Stimulated activated naive CD4-positive, alpha-beta T cell treated with Interleukin-2 at 50 U/mL for 16 hours (primary cell): ENCODE data around the gene EBLN2.

Experiments
- DNase-seq: peaks from one replicate; lab custom pipeline; 2025; lab: John Stamatoyannopoulos, UW

Gene EBLN2

GRCh38 chr3:73107215-73107614, 45.8 kb downstream of the EBLN2 start:
- DNase-seq: no peak

- no peak for DNase-seq
Observed at GRCh38 chr3:73107676-73108187, 46.3 kb downstream of the EBLN2 start.

- no peak for DNase-seq
Observed at GRCh38 chr3:73108750-73109149, 47.3 kb downstream of the EBLN2 start.

- DNase-seq: no peak
Observed at GRCh38 chr3:73110530-73110929, 49.1 kb downstream of the EBLN2 start.
